OCI-LY1 (cell line): ENCODE results near the gene MAP7.

ENCODE experiments used
- CTCF ChIP-seq: fragments of 200-600 bp; sonication (generic), shearing (Covaris generic); IDR thresholded peaks from 2 replicates; pipeline ENCODE4 v1.5.1; 2017; ENCODE audit warnings: mild to moderate bottlenecking, antibody characterized with exemption, low read length, moderate library complexity, mixed read lengths
- EZH2 ChIP-seq: fragments of 200-600 bp; sonication (generic), shearing (Covaris generic); IDR thresholded peaks from 2 replicates; pipeline ENCODE4 v1.8.0; 2017; ENCODE audit warnings: borderline replicate concordance, mixed run types, mild to moderate bottlenecking, antibody characterized with exemption, low read length, moderate library complexity, mixed read lengths

- TF ChIP-seq CTCF (no peak), EZH2 (no peak)
These were observed 39.4 kb downstream of the MAP7 start for GRCh38 chr6:136510782-136511181.
